PFSK-1 (cell line): ENCODE results near the gene WBP11.

Experiments
- FOXP2 ChIP-seq: optimal IDR thresholded peaks from 2 replicates; pipeline ENCODE3; 2011; ENCODE audit warnings: borderline replicate concordance, control low read depth, inconsistent platforms; ENCODE audit not compliant: insufficient read depth; ENCODE audit errors: extremely low read length, extremely low read depth
- POLR2AphosphoS5 ChIP-seq: IDR thresholded peaks from 2 replicates; pipeline ENCODE4 v1.6.1; 2012; ENCODE audit warnings: low read depth, mild to moderate bottlenecking, control low read depth, low read length, moderate library complexity
- SIN3A ChIP-seq: IDR thresholded peaks from 2 replicates; pipeline ENCODE4 v1.6.1; 2012; ENCODE audit warnings: mild to moderate bottlenecking, low read length, moderate library complexity, borderline replicate concordance; ENCODE audit not compliant: insufficient read depth
- TAF1 ChIP-seq: IDR thresholded peaks from 2 replicates; pipeline ENCODE4 v1.6.1; 2012; ENCODE audit warnings: low read length, control low read depth, borderline replicate concordance; ENCODE audit not compliant: insufficient read depth
- TF ChIP-seq, protein P1 (sequence below), 2 experiments: IDR thresholded peaks; 2 replicates each; pipeline versions ENCODE4 v1.6.1 to v1.8.0; 2011 to 2012; ENCODE audit warnings: low read depth in 2 of 2, low read length in 2 of 2, control low read depth in 1 of 2, inconsistent platforms in 1 of 2, mild to moderate bottlenecking in 1 of 2, moderate library complexity in 1 of 2; ENCODE audit not compliant: insufficient read depth in 1 of 2

Gene WBP11

DNA sequence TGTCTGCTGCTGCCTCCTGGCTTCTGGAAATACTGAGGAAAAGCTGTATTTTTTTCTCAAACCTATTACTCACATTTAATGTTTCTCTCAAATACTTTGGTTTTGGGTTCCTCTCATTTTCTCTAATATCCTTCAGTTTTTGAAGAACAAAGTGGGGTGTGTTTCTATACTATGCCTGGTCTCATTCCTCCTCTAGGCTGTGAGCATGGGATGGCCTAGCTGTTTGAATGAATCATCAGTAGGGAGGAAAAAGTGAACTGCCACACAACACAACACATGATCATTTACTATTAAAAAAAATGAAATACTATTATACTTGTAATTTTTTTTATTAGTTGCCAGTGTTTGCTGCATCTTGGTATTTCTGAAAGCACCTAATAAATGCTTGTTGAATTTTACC lies 22.0 kb upstream of the WBP11 start:
- TF ChIP-seq, protein P1, sequence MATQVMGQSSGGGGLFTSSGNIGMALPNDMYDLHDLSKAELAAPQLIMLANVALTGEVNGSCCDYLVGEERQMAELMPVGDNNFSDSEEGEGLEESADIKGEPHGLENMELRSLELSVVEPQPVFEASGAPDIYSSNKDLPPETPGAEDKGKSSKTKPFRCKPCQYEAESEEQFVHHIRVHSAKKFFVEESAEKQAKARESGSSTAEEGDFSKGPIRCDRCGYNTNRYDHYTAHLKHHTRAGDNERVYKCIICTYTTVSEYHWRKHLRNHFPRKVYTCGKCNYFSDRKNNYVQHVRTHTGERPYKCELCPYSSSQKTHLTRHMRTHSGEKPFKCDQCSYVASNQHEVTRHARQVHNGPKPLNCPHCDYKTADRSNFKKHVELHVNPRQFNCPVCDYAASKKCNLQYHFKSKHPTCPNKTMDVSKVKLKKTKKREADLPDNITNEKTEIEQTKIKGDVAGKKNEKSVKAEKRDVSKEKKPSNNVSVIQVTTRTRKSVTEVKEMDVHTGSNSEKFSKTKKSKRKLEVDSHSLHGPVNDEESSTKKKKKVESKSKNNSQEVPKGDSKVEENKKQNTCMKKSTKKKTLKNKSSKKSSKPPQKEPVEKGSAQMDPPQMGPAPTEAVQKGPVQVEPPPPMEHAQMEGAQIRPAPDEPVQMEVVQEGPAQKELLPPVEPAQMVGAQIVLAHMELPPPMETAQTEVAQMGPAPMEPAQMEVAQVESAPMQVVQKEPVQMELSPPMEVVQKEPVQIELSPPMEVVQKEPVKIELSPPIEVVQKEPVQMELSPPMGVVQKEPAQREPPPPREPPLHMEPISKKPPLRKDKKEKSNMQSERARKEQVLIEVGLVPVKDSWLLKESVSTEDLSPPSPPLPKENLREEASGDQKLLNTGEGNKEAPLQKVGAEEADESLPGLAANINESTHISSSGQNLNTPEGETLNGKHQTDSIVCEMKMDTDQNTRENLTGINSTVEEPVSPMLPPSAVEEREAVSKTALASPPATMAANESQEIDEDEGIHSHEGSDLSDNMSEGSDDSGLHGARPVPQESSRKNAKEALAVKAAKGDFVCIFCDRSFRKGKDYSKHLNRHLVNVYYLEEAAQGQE (IDR thresholded peaks at IDR 0.05; ENCODE audit: insufficient read depth in 1 of 2, low read depth in 2 of 2, low read length in 2 of 2) = no peak
- no peak for TF ChIP-seq TAF1
- no peak for TF ChIP-seq POLR2AphosphoS5
- no peak for TF ChIP-seq SIN3A
- no peak for TF ChIP-seq FOXP2

DNA sequence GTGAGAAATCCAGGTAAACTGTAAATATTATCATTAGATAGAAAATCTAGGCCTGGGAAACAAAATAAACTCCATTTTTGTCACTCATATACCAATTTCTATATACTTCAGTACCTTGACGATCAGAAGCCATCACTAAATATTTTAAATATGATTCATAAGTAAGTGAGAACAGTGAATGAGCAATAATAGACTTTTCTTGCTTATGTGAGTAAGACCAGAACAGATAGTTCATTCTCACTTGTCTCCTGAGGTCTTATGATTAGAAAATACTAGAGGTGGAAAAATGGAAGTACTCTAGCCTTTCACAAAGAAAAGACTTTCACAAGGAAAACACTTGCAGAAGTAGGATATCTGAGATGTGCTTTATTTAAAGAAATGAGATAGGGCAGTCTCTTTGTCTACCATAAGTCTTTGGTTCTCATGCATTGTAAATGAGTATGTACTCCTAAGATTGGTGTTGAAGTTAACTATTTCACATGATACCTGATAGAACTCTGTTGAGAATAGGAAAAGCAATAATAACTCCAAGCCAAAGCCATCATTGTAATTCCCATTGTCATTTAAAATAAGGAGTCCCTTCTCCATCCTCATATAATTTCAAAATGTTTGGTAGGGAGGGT lies 20.8 kb upstream of the WBP11 start:
- no peak for TF ChIP-seq FOXP2
- TF ChIP-seq POLR2AphosphoS5 = no peak
- TF ChIP-seq, protein P1 (IDR thresholded peaks at IDR 0.05; ENCODE audit: insufficient read depth in 1 of 2, low read depth in 2 of 2, low read length in 2 of 2) = no peak
- TF ChIP-seq TAF1 = no peak
- no peak for TF ChIP-seq SIN3A

DNA sequence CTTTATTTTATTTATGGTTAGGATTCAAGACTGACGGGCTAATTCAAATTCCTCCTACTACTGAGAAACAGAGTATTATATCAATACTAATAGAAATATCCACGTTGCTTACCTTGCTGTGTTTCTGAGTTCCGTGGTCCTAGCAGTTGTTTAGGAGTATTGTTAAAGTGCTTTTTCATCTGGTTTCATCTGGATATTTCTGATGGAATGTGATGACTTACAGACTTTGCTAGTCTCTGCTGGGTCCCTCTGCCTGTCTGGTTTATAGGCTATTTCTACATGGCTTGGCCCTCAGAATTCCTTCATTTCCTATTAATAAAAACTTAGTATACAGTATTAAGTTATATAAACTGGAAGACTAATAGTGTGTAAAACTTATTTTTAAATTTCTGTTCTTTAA lies 10.7 kb upstream of the WBP11 start, which contains the start of gene SMCO3:
Gene SMCO3, minus strand, starts transcription at position 169 of the 400 bp plus-strand sequence. CDS start 7,502 bp downstream, outside the sequence.
- no peak for TF ChIP-seq SIN3A
- no peak for TF ChIP-seq TAF1
- TF ChIP-seq FOXP2 = no peak
- TF ChIP-seq, protein P1 (IDR thresholded peaks at IDR 0.05; ENCODE audit: insufficient read depth in 1 of 2, low read depth in 2 of 2, low read length in 2 of 2) = no peak
- no peak for TF ChIP-seq POLR2AphosphoS5

DNA sequence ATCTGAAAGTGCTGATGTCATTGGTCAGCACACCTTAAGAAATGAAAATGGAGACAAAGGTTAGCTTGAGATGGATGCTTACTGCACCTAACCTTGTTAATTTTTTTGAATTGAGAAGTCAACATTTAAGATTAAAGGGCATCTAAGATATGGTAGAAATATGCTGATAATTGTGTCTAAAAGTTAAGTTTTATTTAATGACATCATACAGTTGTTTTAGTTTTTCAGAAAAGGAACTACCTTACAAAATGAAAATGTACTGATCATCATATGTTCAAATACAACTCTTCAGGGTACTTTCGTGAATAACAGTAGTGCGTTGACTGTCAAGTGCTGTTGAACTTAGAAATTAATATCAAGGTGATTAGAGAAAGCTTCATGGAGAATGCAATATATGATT lies 8.2 kb upstream of the WBP11 start:
- TF ChIP-seq FOXP2 = no peak
- no peak for TF ChIP-seq POLR2AphosphoS5
- no peak for TF ChIP-seq SIN3A
- TF ChIP-seq TAF1 = no peak
- TF ChIP-seq, protein P1 (IDR thresholded peaks at IDR 0.05; ENCODE audit: insufficient read depth in 1 of 2, low read depth in 2 of 2, low read length in 2 of 2) = no peak
